HG03097 (cell line): ENCODE data around the gene RARB.

Source experiments
- ATAC-seq: cut with Tn5 transposase; IDR thresholded peaks from one replicate; pipeline ENCODE4 v1.9.1; 2021; ENCODE audit not compliant: unreplicated experiment, low FRiP score

RARB gene

GRCh38 chr3:25427942-25428788 is at the start of gene RARB:
RARB (plus strand) TSS chr3:25428263; CDS start chr3:25428732, 469 bp downstream.
- no peak for ATAC-seq

GRCh38 chr3:25378786-25379311 is 49.2 kb upstream of the RARB start:
- ATAC-seq, result no peak

GRCh38 chr3:25380222-25380739 is 47.8 kb upstream of the RARB start:
- no peak for ATAC-seq

DNA sequence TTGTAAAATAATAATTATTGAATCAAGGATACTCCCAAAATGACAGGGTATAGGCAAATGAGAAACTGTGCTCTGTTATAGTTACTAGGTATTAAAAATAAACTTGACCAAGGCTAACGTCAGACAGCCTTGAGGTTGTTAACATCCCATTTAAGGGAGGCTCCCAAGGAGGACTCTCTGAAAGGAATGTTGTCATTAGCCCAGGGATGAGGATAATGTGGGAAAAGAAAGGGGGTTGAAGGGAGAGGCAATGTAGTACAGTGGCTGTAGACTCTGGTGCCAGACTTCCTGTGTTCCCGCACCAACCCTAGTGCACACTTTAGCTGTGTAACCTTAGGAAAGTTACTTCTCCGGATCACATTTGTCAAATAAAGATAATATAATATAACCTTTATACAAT is 47.0 kb upstream of the RARB start:
- no peak for ATAC-seq

DNA sequence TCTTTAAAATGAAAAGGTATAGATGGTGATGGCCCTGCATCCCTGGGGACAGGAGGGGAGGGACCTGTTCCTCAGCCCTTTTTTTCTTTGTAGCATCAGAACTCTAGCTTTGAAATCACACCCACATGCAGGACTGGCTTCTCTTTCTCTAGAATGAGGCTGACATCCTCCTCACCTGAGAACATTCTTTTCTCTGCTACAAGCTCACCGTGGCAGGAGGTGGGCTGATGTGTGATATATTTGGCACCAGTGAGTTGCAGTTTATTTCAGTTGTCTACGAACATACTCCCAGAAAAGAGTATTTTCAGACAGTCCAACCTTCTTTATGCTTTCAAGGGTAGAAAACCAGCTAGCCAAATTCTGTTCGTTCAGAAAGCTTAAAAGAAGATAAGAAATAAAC is 43.6 kb upstream of the RARB start:
- no peak for ATAC-seq

- no peak for ATAC-seq
These were observed 42.1 kb upstream of the RARB start for GRCh38 chr3:25385807-25386460.

DNA sequence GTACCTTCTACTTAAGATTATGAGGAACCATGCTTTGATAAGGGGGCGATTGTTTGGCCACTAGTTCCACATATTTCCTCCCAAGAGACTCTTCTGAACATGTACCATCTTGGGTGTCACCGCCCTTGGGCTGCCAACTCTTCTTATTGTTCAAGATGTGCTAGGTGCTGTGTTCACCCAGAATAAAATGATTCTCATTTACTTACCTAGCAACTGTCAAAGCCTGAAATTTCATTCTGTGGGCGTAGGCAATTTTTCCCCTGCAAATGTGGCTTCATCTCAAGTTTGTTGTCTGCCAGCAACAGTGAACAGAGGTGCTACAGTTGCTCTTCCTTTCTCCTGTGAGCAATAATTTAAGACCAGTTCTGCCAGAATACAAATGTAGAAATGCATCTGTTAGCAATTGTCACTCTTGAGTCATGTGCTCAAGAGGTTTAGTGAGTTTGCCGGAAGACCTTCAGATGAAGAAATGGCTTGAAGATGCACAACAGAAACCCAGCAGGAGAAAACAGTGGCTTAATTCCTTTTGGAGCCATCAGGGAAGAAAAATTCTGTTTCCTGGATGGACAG is 41.3 kb upstream of the RARB start:
- ATAC-seq, result no peak

DNA sequence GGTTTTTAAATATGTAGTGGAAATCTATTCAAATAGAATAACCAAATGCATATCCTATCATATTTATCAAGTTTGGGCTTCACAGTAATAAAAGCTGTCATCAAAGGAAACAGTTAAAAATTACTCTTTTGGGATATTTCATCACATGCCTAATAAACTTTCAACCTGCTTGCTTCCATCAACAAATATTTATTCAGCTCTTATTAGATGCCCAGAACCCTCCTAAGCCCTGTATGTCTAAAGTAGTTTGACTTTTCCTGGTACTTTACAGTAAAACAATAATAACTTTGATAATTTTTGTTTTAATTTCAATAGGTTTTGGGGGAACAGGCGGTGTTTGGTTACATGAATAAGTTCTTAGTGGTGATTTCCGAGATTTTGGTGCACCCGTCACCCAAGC is 37.5 kb upstream of the RARB start:
- ATAC-seq, result no peak

GRCh38 chr3:25396251-25396650 is 31.8 kb upstream of the RARB start:
- ATAC-seq, result no peak

DNA sequence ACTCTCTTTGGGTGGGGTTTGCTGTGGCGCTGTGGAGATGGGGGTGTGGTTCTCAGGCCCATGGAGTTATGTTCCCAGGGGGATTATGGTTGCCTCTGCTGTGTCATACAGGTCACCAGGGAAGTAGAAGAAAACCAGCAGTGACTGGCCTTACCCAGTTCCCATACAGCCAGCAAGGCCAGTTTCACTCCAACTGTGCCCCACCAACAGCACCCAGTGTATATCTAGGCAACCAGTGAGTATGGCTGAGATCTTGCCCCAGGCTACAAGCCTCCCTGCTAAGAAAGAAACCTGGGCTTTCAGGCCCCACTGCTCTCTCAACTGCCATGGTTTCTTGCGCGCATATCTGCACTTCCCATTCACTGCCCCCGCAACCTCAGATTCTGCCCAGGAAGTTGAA is 31.4 kb upstream of the RARB start:
- no peak for ATAC-seq

DNA sequence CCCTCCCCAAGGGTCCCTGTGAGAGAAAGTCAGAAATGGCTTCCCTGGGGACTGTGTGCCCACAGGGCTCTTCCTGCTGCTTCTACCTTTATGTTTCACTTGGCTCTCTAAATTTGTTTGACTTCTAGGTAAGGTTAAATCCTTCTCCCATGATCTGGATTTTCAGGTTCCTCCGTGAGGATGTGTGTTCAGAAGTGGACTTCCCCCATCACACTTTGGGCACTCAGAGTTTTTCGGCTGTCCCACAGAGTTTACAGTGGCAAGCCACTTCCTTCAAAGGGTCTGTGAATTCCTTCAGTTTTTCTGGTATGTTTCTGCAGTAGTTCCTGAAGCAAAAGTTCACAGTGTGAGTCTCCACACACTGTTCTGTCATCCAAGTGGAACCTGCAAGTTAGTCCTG is 30.9 kb upstream of the RARB start:
- no peak for ATAC-seq

- ATAC-seq, result no peak
These were observed 27.5 kb upstream of the RARB start for GRCh38 chr3:25400587-25400986.

- no peak for ATAC-seq
These were observed 24.1 kb upstream of the RARB start for GRCh38 chr3:25403968-25404367.

DNA sequence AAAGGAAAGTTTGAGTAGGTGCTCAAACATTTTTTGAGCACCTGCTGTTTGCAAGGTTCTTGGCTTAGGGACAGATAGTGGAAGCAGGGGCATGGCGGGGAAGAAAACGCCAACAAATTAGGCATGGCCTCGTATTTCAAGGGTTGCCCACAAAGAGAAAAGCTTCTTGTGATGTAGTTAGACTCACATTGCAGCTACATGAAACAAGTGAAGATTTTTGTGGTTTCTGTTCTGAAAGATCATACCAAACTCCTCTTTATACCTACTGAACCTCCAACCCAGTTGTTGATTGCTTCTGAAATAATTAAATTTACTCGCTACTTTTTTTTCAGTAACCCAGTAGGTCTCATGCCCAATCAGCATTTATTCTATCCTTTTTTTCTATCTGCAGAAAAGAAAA is 23.5 kb upstream of the RARB start:
- no peak for ATAC-seq

- ATAC-seq, result no peak
These were observed 22.7 kb upstream of the RARB start for GRCh38 chr3:25405335-25405734.

- ATAC-seq, result no peak
These were observed 17.4 kb upstream of the RARB start for GRCh38 chr3:25410703-25411102.

- no peak for ATAC-seq
These were observed 15.8 kb upstream of the RARB start for GRCh38 chr3:25412269-25412668.

DNA sequence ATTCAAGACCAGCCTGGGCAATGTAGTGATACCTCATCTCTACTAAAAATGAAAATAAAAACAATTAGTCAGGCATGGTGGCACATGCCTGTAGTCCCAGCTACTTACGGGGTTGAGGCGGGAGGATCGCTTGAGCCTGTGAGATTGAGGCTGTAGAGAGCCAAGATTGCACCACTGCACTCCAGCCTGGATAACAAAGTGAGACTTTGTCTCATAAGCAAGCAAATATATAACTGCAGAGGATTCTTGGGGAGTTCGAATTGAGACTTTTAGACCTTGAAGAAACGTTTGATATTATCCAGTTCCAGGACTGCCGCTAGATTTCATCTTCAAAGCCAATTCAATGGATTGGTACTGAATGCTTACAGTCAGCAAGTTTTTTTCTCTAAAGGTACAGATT is 11.9 kb upstream of the RARB start:
- ATAC-seq, result no peak

DNA sequence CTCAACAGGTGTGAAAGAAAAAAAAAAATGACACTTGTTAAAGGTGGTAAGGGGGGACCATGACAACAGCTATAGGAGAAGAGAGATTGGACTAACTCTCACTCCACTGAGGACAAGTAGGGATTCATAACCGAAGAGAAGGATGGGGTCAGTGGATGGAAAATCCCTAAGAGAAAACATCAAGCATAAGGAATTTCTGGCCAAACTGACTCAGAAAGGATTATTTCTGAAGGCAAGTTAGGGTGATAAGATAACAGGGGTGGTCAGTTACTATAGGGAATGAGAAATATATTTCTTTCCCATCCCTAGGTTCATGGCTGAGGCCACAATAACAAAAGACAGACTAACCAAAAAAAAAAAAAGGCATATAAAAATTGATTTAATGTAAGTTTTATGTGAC is 9.5 kb upstream of the RARB start:
- no peak for ATAC-seq

- no peak for ATAC-seq
These were observed 8.8 kb upstream of the RARB start for GRCh38 chr3:25419251-25419650.

- ATAC-seq, result no peak
These were observed 7.9 kb upstream of the RARB start for GRCh38 chr3:25420147-25420546.
